GM12872 (cell line): Measurements from ENCODE around the gene SNX2.

Experiments
- CTCF ChIP-seq: IDR thresholded peaks from 3 replicates; pipeline ENCODE4 v1.5.1; 2011; ENCODE audit warnings: low read depth, mild to moderate bottlenecking, low read length, moderate library complexity; ENCODE audit not compliant: insufficient read depth

The SNX2 gene

GRCh38 chr5:122863240-122863639 is 88.4 kb downstream of the SNX2 start:
- TF ChIP-seq CTCF = no peak

GRCh38 chr5:122863721-122864120 is 88.8 kb downstream of the SNX2 start:
- no peak for TF ChIP-seq CTCF

DNA sequence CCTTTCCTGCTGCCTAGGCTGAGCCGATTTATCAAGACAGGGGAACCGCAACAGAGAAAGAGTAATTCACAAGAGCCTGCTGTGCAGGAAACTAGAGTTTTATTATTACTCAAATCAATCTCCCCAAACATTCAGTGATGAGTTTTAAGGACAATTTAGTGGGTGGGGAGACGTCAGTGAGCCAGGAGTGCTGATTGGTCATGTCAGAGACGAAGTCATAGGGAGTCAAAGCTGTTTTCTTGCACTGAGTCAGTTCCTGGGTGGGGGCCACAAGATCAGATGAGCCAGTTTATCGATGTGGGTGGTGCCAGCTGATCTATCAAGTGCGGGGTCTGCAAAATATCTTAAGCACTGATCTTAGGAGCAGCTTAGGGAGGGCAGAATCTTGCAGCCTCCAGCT is 89.5 kb downstream of the SNX2 start:
- no peak for TF ChIP-seq CTCF

DNA sequence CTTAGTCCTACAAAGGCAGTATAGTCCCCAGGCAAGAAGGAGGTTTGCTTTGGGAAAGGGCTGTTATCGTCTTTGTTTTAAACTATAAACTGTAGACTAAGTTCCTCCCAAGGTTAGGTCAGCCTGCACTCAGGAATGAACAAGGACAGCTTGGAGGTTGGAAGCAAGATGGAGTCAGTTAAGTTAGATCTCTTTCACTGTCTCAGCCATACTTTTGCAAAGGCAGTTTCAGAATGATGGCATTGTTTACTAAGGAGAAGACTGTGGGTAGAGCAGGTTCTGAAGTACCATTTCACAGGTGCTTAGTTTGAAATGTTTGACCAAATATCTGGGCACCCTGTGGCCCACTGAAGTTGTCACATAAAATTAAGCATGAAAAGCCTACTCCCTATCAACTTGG is 90.0 kb downstream of the SNX2 start:
- no peak for TF ChIP-seq CTCF

DNA sequence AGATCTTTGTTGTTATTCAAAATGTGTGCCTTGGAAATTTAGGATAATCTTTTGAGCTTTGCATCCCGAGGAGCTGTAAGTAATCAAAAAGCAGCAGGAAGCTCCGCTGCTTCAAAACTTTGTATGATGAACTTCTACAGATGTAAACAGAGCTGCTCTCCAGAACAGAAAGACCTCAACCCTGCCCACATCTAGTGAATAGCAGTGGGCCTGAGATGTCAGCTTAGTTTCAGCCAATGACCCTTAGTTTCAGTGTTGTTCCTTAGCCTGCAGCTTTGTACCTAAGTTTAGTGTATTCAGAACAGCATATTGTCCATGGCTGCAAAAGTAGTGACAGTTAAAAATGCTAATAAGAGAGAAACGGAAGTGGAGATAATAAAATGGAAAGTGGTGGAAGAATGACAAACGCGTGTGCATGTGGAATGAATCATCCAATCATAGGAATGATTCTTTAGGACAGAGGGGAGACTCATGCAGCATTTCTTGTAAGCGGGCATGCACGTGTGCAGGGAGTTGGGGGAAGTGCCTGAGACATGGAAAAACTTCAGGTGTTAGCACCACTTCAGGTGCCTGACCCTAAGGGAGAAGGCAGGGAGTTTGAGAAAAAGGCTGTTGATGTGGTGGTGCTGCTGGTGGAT is 95.5 kb downstream of the SNX2 start:
- no peak for TF ChIP-seq CTCF

DNA sequence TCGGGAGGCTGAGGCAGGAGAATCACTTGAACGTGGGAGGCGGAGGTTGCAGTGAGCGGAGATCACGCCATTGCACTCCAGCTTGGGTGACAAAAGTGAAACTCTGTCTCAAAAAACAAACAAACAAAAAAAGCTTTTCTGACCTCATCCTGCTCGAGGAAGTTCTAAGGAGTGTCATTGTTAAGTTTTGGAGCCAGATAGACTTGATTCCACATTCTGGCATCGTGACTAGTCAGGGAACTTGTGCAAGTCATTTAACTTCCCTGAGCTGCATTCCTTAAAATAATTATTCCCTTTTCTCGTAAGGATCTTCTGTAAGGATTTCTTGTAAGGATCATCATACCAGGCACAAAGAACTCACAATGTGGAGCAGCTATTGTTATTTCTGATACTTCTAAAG is 96.8 kb downstream of the SNX2 start:
- no peak for TF ChIP-seq CTCF

DNA sequence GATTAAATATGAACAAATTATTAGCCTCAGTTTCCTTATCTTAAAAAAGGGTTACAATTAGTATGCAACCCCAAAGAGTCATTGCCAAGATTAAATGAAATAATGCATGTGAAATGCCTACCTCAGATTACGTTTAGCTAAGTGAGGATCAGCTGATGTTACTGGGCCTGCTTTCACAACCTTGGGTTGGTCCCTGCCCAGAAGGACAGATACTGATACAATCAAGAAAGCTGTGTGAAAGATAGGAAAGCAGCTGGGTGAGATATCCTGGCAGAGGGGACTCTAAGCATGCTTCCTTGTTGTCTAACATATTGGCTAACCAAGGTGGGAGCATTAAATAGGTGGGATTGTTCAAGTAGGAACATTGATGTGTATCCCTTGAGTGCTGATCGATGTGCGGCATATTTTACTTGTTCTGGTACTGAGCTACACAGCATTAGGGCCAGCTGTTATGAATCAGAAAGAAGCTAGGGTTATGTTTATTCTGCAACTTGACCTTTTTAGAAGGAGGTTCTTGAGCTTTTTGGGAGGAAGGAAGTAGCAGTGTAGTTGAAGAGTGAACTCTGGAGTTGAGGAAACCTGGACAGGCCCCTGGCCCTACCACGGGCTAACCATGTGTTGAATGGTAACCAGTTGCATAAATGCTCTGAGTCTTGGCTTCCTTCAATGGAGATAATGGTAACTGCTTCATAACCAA is 99.4 kb downstream of the SNX2 start:
- no peak for TF ChIP-seq CTCF
